ENCODE results near the gene CCDC146. TPM values are rescaled to one million over a fixed set of nuclear protein-coding genes. Genes with fewer than 3 reads are reported as not detected.

CCDC146 gene
- total RNA-seq, 1 experiment from 2014 or later, result 0.72 TPM

- Mint-ChIP-seq H3K4me3 (no peak overlapping the region), H3K27me3 (ENCODE audit: low read depth) (no peaks in the 10 kb centered on the region; the same call in 1 of the 2 replicates), H3K9me3 (peaks cover 0 to 2% of the 10 kb centered on the region in 2 experiments; a peak in 1 of 5 replicates), H3K27ac (no peak overlapping the region), H3K36me3 (ENCODE audit: insufficient read depth in 1 of 3, low read depth in 3 of 3) (no peaks in the 10 kb centered on the region), H3K4me1 (no peaks in the 10 kb centered on the region)
- no peak overlapping the region for H4K5ac ChIP-seq (ENCODE audit: insufficient read length, low read depth, low read length)
- no peak overlapping the region for H3K4ac ChIP-seq (ENCODE audit: low read depth, low read length)
- no peak overlapping the region for H2BK120ac ChIP-seq (ENCODE audit: low read depth, low read length, poor library complexity, severe bottlenecking)
- no peak overlapping the region for H2BK15ac ChIP-seq (ENCODE audit: low read depth, low read length)
- no peak overlapping the region for H2AK5ac ChIP-seq (ENCODE audit: insufficient read length, low read length)
- no peak overlapping the region for H3K23ac ChIP-seq (ENCODE audit: insufficient read length, low read depth, low read length)
- no peaks in the 10 kb centered on the region for H3K79me2 ChIP-seq (ENCODE audit: insufficient read depth, low read length)
- H3K79me1 ChIP-seq (ENCODE audit: insufficient read depth, low read depth, low read length, poor library complexity, severe bottlenecking), result no peaks in the 10 kb centered on the region
- H3K4me1 ChIP-seq (ENCODE audit: insufficient read depth, low read length), result no peaks in the 10 kb centered on the region
- no peak overlapping the region for H3K56ac ChIP-seq (ENCODE audit: insufficient read length, low read depth, low read length)
- H4K91ac ChIP-seq (ENCODE audit: insufficient read length, low read depth, low read length), result no peak overlapping the region
- H3K27me3 ChIP-seq (ENCODE audit: insufficient read depth, low read length), result no peaks in the 10 kb centered on the region
- H4K20me1 ChIP-seq (ENCODE audit: control insufficient read depth, insufficient read depth, insufficient read length), result no peaks in the 10 kb centered on the region
- H3K27ac ChIP-seq (ENCODE audit: insufficient read length, low read depth, low read length), result no peak overlapping the region
- no peak for DNase-seq
- H2BK12ac ChIP-seq (ENCODE audit: insufficient read length, low read depth, low read length), result no peak overlapping the region
- H3K9ac ChIP-seq (ENCODE audit: extremely low read depth, insufficient read length, low read length), result no peak overlapping the region
- H3K23me2 ChIP-seq (ENCODE audit: insufficient read length, low read depth, low read length, poor library complexity, severe bottlenecking), result no peaks in the 10 kb centered on the region
- H2BK20ac ChIP-seq (ENCODE audit: low read depth, low read length, poor library complexity, severe bottlenecking), result no peak overlapping the region
- H3T11ph ChIP-seq (ENCODE audit: low read length), result no peak overlapping the region
- H3K4me2 ChIP-seq (ENCODE audit: insufficient read depth, insufficient read length, low read length), result no peak overlapping the region
- TF ChIP-seq, protein P1, sequence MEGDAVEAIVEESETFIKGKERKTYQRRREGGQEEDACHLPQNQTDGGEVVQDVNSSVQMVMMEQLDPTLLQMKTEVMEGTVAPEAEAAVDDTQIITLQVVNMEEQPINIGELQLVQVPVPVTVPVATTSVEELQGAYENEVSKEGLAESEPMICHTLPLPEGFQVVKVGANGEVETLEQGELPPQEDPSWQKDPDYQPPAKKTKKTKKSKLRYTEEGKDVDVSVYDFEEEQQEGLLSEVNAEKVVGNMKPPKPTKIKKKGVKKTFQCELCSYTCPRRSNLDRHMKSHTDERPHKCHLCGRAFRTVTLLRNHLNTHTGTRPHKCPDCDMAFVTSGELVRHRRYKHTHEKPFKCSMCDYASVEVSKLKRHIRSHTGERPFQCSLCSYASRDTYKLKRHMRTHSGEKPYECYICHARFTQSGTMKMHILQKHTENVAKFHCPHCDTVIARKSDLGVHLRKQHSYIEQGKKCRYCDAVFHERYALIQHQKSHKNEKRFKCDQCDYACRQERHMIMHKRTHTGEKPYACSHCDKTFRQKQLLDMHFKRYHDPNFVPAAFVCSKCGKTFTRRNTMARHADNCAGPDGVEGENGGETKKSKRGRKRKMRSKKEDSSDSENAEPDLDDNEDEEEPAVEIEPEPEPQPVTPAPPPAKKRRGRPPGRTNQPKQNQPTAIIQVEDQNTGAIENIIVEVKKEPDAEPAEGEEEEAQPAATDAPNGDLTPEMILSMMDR (conservative IDR thresholded peaks at IDR 0.05), result no peak
- no peak overlapping the region for H2AFZ ChIP-seq (ENCODE audit: low read length)
- H3K14ac ChIP-seq (ENCODE audit: insufficient read depth, low read length), result no peak overlapping the region
- no peak overlapping the region for H4K8ac ChIP-seq (replicated peaks; ENCODE audit: insufficient read length, low read depth, low read length)
- no peaks in the 10 kb centered on the region for H3K9me3 ChIP-seq (ENCODE audit: control insufficient read depth, low read depth, low read length)
- no peak overlapping the region for H2BK5ac ChIP-seq (ENCODE audit: insufficient read length, low read length)
- no CpG with 5 or more reads among the region's 2 CpGs for WGBS (ENCODE audit: extremely low coverage, insufficient read length, low lambda C conversion rate)
- no peak overlapping the region for H3K18ac ChIP-seq (ENCODE audit: insufficient read length, low read depth, low read length)
These were observed 162.2 kb downstream of the CCDC146 start for GRCh38 chr7:77284616-77285015.

Measured in H9 (cell line).